Activated naive CD4-positive, alpha-beta T cell treated with anti-CD3 and anti-CD28 coated beads, Interleukin-2, amount 50 U/mL, for 16 hours (primary cell): Measurements from ENCODE around the gene LPCAT3.
"Not testable (repeated sequence)": the region's sequence is repeated elsewhere in the genome, so short reads cannot be mapped to it uniquely, and the experiment has no call there.

Source experiments
- DNase-seq: peaks from one replicate; pipeline ENCODE4 v3.0.0-alpha.2; 2020

LPCAT3 gene

GRCh38 chr12:7035463-7035862, 17.2 kb upstream of the LPCAT3 start:
- no peak for DNase-seq

DNA sequence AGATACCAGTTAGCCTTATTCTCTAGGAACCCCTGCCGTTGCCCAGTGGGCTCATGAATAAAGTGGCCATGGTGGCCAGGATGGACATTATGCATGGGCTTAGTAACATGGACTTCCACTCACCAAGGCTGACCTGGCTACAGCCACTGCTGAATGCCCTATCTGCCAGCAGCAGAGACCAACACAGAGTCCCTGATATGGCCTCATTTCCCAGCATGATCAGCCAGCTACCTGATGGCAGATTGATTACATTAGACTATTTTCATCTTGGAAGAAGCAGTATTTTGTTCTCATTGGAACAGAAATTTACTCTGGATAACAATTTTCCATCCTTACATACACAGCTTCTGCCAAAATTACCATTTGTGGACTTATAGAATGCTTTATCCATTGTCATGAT, 16.2 kb upstream of the LPCAT3 start:
- no peak for DNase-seq

- DNase-seq = no peak
These were observed 14.7 kb upstream of the LPCAT3 start for GRCh38 chr12:7032990-7033389.

DNA sequence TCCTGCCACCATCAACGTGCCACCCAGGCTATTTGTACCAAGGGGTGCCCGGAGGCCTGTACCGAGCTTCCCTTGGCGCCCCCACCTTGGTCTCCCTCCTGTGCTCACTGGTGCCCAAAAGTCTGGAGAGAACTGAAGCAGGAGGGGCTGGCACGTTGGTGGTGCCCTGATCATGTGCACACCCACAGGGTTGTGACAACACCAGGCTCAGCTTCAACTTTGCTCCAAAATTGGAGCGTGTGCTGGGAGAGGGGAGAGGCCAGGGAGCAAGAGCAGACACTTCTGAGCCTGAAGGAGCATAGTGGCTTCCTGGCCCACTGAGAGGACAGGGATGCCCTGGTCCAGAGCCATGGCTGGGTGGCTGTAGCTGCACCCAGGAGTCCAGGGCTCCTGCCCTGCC, 13.0 kb upstream of the LPCAT3 start:
- DNase-seq = no peak

DNA sequence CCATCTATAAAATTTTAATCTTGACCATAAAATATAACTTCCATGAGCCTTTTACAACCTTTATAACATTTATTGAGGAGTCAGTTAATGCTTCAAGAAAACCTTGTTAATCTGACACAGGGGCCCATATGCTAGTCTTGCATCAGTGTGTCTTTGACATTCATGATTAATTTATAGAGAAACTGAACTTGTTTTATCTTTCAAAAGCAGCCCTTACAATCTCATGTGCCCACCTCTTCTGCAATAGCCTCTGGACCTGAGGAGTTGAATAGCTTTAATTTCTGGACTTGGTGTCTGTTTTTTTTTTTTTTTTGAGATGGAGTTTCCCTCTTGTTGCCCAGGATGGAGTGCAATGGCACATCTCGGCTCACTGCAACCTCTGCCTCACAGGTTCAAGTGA, 8.6 kb upstream of the LPCAT3 start:
- no peak for DNase-seq

- no peak for DNase-seq
These were observed 4.8 kb upstream of the LPCAT3 start for GRCh38 chr12:7023114-7023513.

- DNase-seq = no peak
These were observed 3.7 kb upstream of the LPCAT3 start for GRCh38 chr12:7021956-7022355.

- DNase-seq = no peak
These were observed 830 bp upstream of the LPCAT3 start for GRCh38 chr12:7019043-7019569.

- no peak for DNase-seq
These were observed 366 bp downstream of the LPCAT3 start for GRCh38 chr12:7017870-7018349.

GRCh38 chr12:7016958-7017571, 1.2 kb downstream of the LPCAT3 start:
- DNase-seq = no peak

DNA sequence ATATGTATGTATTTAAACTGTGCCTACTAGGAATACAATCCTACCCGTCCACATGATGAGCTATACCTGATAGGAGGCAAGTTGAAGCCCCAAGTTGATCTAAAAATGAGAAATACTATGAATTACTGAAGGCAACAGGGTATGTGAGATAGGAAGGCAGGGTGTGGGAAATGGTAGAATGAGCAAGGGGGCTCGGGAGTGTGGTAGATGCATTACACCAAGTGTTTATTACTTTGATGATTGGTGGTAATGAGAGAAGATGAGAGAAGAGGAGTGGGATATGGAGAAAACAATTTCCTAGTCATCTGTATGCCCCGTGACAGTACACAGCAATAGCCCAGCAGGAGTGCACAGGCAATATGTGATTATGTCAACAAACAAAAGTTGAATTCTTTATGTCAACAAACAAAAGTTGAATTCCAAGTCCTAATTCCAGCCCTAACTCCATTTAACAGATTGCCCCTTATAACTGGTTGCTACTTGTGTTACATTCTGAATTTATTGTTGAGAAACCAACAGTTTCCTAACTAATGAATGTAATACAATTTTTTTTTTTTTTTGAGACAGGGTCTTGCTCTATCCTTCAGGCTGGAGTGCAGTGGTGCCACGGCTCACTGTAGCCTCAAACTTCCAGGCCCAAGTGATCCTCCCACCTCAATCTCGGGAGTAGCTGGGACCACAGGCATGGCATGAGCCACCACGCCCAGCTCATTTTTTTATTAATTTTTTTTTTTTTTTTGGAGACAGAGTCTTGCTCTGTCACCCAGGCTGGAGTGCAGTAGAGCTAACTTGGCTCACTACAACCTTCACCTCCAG, 2.5 kb downstream of the LPCAT3 start:
- no peak for DNase-seq

DNA sequence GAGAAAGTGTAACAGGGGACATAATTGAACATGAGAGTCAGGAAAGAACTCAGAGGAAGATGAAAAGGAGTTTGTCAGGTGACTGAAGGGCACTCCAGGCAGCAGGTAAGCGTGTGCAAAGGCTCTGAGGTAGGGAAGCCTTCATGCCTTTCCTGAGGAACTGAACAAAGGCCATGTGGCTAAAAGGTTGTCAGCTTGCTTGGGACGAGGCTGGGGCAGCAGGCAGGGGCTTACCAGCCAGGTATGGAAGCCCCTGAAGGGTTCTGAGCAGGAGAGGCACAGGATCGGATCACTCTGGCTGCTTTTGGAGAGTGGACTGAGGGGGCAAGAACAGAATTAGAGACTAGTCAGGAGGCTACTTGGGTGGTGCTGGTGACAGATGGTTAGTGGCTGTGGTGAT, 5.2 kb downstream of the LPCAT3 start:
- DNase-seq = no peak

DNA sequence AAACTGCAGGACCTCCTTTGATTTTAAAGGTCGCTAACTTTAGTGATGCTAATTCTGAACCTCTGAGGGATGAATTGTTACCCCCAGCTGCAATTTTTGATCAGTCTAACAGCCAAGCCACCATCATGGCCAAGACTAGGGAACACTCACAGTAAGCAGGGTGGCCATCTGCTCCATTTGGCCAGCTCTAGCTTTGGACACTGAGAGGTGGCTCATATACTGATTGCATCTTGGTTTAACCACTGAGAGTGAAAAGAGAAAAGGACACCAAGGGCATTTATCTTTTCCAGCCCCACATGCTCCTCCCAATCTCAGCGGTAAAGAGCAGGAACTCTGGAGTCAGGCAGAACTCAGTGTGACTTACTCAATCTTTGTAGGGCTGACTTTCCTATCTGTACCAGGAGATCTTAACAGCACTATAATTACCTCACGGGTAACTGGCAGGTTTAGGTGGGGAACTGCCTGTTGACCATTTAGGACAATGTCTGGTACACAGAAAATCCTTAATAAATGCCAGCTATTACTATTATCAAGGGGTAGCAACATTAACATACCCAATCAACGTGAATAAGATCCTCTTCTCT, 6.2 kb downstream of the LPCAT3 start:
- no peak for DNase-seq

DNA sequence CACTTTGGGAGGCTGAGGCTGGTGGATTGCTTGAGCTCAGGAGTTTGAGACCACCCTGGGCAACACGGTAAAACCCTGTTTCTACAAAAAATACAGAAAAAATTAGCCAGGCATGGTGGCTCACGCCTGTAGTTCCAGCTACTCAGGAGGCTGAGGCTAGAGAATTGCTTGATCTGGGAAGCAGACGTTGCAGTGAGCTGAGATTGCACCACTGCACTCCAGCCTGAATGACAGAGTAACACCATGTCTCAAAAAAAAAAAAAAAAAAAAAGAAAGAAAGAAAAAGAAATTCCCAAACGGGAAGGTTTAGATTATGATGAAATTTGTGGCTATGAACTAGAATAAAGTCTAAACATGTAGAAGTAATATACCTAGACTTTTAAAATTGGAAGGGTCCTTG, 6.9 kb downstream of the LPCAT3 start:
- not testable (repeated sequence) for DNase-seq

DNA sequence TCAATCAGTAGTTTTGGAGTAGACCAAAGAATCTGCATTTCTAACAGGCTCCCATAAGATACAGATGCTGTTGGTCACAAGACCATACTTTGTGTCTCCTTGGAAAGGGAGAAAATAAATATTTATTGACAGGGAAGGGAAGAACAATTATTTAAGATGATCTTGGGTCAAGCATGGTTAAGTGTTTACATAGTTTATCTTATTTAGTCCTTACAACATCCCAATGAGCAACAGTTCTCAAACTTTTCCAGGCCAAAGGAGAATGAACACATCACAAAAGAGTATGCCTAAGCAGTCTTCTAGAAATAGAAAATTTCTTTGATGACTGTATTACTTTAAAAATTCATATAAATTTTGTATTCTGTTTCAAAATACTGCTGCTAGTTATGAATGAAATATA, 8.8 kb downstream of the LPCAT3 start:
- no peak for DNase-seq

GRCh38 chr12:7008864-7009263, 9.4 kb downstream of the LPCAT3 start:
- no peak for DNase-seq

DNA sequence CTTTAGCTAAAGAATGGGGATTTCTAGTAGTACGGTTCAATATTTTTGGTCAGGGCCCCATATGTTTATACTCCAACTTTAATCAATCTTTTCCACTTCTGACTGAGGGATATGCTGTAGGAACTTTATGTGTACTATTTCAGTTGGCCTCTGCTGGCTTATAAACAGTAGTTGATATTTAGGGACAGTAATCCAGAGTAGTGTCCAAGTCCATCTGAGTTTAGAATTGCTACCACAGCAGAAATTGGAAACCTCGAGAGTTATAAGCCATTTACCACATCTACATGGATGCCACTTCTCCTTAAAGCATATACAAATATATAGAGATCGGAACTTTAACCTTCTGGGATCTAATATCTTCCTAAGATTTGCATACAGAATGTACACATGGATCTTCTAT, 11.6 kb downstream of the LPCAT3 start:
- no peak for DNase-seq

GRCh38 chr12:7005311-7005710, 13.0 kb downstream of the LPCAT3 start:
- DNase-seq = no peak

GRCh38 chr12:7004840-7005239, 13.4 kb downstream of the LPCAT3 start:
- no peak for DNase-seq

DNA sequence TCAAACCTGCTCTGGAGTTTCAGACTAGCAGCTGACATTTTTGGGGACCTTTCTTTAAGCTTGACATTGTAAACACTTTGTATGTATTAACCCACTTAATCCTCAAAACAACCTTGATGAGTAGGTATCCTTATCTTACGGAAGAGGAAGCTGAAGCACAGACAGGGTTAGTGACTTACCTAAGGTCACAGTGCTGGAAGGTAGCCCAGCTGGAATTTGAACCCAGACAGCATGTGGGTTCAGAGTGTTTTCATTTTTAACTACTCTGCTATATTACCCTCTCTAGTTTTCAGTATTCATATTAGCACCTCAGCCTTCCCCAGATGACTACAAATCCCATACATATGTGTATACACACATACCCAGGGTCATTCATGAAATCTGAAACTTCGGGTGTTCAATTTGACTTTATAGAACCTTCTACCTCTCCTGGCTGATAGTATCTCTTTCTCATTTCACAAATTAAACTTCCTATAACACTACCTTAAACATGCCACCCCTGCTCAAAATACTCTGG, 13.9 kb downstream of the LPCAT3 start:
- no peak for DNase-seq

DNA sequence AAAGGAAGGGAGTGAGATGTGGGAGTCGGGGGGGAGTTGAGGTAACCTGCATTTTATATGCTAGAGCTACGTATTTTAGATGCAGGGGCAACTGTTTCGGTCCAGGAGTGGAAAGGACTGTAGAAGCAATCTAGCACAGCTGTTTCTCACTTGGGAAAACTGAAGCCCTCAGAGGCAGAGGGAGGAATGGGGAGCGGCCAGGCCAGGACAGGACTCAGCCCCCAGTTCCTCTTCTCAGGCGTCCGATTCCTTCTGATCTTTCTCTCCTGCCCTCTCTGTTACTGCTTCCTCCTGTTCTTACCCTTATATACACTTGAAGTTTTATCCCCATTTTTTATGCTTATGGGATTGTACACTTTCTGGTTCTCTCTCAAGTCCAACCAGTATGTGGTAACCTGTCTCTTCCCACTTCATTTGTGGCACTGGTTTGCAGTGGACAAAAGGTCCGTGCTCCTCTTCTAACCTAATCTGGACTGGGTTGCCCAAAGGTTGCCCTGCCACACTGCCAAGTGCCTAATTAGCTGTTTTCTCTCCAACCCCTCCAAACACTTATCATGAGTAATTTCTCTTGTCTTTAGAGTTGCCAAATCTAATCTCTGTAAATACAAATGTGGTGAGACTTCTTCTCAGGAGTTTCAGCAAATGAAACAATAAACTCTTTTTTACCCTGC, 16.2 kb downstream of the LPCAT3 start:
- no peak for DNase-seq

GRCh38 chr12:6998715-6999451, 19.4 kb downstream of the LPCAT3 start:
- DNase-seq = no peak
